Stimulated activated CD4-positive, alpha-beta T cell treated with anti-CD3 and anti-CD28 coated beads, Interleukin-15, amount 100 ng/mL, for 48 hours (primary cell): ENCODE results near the gene CGB3.

ENCODE experiments used
- DNase-seq, 2 donors: peaks; one replicate each; pipeline ENCODE4 v3.0.0-alpha.2; 2020; ENCODE audit warnings: low read depth in 2 of 2

The CGB3 gene

DNA sequence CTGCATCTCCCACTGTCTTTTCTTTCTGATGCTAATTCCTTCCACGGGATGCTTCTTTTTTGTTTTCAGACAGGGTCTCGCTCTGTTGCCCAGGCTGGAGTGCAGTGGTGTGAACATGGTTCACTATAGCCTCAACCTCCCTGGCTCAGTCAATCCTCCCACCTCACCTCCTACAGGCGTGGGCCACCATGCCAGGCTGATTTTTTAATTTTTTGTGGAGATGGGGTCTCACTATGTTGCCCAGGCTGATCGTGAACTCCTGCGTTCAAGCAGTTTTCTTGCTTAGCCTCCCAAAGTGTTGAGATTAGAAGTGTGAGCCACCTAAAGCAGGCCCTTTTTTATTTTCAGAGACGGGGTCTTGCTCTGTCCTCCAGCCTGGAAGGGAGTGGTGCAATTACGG is 35.8 kb downstream of the CGB3 start:
- DNase-seq, result no peak

DNA sequence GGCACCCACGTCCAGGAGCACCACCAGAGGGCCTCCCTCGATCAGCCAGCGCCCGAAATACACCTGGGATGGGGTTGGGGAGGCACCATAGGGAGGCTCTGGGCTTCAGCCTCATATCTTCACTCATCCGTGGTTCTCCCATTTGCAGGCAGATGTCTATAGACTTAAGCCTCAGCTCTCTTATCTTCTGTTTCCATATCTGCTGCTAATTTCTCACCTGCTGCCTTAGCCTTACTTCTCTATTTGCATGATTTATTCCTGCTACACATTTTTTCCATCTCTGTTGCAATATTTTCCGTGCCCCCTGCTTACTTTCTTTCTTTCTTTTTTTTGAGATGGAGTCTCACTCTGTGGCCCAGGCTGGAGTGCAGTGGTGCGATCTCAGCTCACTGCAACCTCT is 36.8 kb downstream of the CGB3 start:
- DNase-seq, result no peak

DNA sequence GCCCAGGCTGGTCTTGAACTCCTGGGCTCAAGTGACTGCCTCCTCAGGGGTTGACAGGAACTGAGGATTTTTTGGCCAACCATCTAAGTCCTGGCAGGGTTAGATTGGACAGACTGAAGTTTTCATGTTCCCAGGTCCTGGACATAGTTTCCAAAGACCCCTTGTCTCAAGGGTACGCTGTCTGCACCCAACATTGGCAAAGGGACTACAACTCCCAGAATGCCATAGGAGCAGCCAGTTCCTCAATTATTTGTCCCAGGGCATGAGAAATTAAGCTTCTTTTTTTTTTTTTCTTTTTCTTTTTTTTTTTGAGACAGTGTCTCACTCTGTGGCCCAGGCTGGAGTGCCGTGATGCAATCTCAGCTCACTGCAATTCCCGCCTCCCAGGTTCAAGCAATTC is 37.9 kb downstream of the CGB3 start:
- DNase-seq, result no peak

DNA sequence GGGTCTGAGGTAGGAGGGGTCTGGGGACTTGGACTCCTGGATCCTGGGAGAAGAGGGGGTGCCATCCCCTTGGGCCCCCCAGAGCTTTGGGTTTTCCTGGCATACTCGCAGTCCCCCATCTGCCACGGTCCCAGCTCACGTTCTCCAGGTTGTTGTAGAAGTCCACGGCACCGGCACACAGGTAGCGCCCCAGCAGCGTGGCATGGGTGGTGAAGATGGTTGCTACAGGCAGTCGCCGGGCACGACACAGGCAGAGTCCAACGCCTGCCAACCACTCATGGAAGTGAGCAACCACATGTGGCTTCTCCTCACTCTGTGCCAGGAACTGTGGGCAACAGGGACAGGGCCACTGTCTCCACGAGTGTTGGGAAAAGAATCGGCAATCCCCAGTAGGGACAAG is 38.4 kb downstream of the CGB3 start:
- DNase-seq, result no peak

DNA sequence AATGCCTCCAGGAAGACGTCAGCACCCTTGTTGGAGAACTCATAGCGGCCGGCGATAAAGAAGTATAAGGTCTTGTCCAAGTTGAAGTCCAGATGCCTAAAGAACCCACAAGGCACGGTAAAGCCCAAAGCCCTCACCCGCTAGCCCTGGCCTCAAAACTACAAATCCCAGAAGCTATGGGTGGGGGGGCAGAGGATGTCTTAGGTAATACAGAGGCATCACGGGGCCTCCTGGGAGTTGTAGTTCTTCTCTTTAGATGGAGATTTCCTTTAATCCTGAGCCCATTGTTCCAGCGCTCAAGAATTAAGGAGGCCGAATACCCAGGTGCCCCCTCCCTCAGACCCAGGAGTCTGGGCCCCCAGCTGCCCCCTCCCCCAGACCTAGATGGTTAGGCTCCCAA is 41.9 kb downstream of the CGB3 start:
- DNase-seq, result no peak

DNA sequence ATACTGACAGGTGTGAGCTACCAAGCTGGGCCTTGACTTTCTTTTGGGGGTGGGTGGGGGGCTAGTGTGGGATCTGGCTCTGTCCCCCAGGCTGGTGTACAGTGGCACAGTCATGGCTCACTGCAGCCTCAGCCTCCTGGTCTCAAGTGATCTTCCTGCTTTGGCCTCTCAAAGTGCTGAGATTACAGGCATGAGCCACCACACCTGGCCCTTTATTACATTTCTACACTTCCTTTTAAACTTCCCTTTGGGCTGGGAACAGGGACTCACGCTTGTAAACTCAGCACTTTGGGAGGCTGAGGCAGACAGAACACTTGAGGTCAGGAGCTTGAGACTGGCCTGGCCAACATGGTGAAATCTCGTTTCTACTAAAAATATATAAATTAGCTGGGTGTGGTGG is 47.1 kb downstream of the CGB3 start:
- no peak for DNase-seq

DNA sequence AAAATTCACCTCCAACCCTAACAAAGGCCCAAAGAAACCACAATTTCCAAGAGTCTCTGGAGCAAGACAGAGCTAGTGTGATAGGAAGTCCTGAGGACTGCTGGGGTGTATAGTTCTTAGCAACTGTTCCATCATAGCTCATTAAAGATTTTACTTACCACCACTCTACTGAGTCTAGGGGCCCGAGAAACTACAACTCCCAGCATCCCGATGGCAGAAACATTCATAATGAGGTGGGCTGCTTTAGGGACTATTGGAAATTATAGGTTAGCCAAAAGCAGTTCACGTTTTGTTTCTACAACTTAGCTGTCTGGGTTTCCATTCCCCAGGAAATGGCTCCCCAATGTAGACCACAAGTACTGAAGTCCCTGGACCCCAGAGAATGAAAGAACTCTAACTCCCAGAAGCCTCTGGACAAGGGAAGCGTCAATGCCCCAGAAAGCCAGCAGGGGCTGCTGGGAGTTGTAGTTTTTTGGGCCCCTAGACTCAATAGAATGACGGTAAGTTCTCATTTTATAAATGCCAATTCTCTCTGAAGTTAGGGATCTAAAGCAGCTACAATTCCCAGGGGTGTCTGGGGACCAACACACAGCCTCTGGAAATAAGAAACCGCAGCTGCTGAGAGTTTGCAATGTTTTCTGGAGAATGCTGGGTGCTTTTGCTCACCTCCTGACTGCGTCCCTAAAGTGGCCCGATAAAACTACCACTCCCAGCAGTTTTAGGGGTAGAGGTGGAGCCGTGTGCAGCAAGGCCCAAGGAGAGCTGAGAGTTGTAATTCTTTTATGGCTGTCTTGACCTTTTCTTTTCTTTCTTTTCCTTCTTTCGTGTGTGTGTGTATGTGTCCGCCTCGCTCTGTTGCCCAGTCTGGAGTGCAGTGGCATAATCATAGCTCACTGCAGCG is 47.9 kb downstream of the CGB3 start:
- DNase-seq, result no peak
